HepG2 (cell line): ENCODE results near the gene PNKP. TPM values are rescaled to one million over a fixed set of nuclear protein-coding genes. Genes with fewer than 3 reads are reported as not detected.

Source experiments
- BCL6 ChIP-seq: IDR thresholded peaks from 2 replicates; pipeline ENCODE4 v1.6.1; 2016; ENCODE audit warnings: missing genetic modification reagents, missing compliant biosample characterization
- BHLHE40 ChIP-seq: IDR thresholded peaks from 2 replicates; pipeline ENCODE4 v1.6.1; 2011; ENCODE audit warnings: low read length, improper control_type of control experiment
- CEBPB ChIP-seq: IDR thresholded peaks from 2 replicates; pipeline ENCODE4 v1.6.1; 2011; ENCODE audit warnings: low read depth, low read length, improper control_type of control experiment, borderline replicate concordance
- CTCF ChIP-seq: sonication (generic); formaldehyde crosslinking; IDR thresholded peaks from 2 replicates; pipeline ENCODE4 v1.5.0; 2020; ENCODE audit warnings: mild to moderate bottlenecking, missing genetic modification reagents, moderate library complexity
- RBFOX2 ChIP-seq: fragments of 200-400 bp; formaldehyde crosslinking; IDR thresholded peaks from 2 replicates; pipeline ENCODE4 v1.6.1; 2017; ENCODE audit warnings: low read depth, mild to moderate bottlenecking, low read length
- SIX1 ChIP-seq: sonication (generic); formaldehyde crosslinking; IDR thresholded peaks from 2 replicates; pipeline ENCODE4 v1.4.0; 2020; ENCODE audit warnings: missing genetic modification reagents, borderline replicate concordance
- THAP9 ChIP-seq: sonication (generic); formaldehyde crosslinking; IDR thresholded peaks from 2 replicates; pipeline ENCODE4; 2020; ENCODE audit warnings: missing genetic modification reagents, mild to moderate bottlenecking, borderline replicate concordance
- ZBTB38 ChIP-seq: sonication (generic); formaldehyde crosslinking; IDR thresholded peaks from 2 replicates; pipeline ENCODE4 v1.5.1; 2020; ENCODE audit warnings: mild to moderate bottlenecking, missing genetic modification reagents
- ZBTB46 ChIP-seq: sonication (generic); formaldehyde crosslinking; IDR thresholded peaks from 2 replicates; pipeline ENCODE4 v1.4.0; 2020; ENCODE audit warnings: mild to moderate bottlenecking, missing genetic modification reagents, borderline replicate concordance
- ZFP36 ChIP-seq: fragments of 150-350 bp; IDR thresholded peaks from 2 replicates; pipeline ENCODE4 v1.6.1; 2018; ENCODE audit warnings: borderline replicate concordance, low read length, low read depth; ENCODE audit not compliant: partially characterized antibody
- ZNF232 ChIP-seq: sonication (generic); formaldehyde crosslinking; IDR thresholded peaks from 2 replicates; pipeline ENCODE4 v1.4.0; 2020; ENCODE audit warnings: missing genetic modification reagents, borderline replicate concordance
- ZNF543 ChIP-seq: sonication (generic); formaldehyde crosslinking; IDR thresholded peaks from 2 replicates; pipeline ENCODE4 v1.4.0; 2020; ENCODE audit warnings: mild to moderate bottlenecking, missing genetic modification reagents
- ZNF615 ChIP-seq: sonication (generic); formaldehyde crosslinking; IDR thresholded peaks from 2 replicates; pipeline ENCODE4 v1.5.0; 2020; ENCODE audit warnings: mild to moderate bottlenecking, missing genetic modification reagents, borderline replicate concordance
- polyA plus RNA-seq, 8 experiments: library from polyadenylated mRNA; depleted of rRNA in 3 of 8; stranded (reverse) in 7 of 8; unstranded in 1 of 8; fragments of >200 nt; fragmentation: Illumina TruSeq in 4 of 8; extraction: Trizol in 4 of 8; gene quantifications; 2 replicates each; pipeline versions ENCODE4 v1.2.1 to v1.2.3, GENCODE V29; 2011 to 2016; ENCODE audit warnings: low read depth in 4 of 8, missing spikeins in 1 of 8, mixed read lengths in 1 of 8; ENCODE audit not compliant: insufficient read depth in 1 of 8
- total RNA-seq, 5 experiments: library from RNA; depleted of rRNA; stranded (reverse); fragments of >200 nt; fragmentation: Illumina TruSeq; extraction: Trizol; gene quantifications; 2 replicates each; pipeline ENCODE4 v1.2.3, GENCODE V29; 2016; ENCODE audit warnings: low read depth in 1 of 5
- TF ChIP-seq, protein P1 (sequence below): IDR thresholded peaks from 2 replicates; pipeline ENCODE4 v1.6.1; 2016; ENCODE audit warnings: missing compliant biosample characterization, missing genetic modification reagents, borderline replicate concordance
- TF ChIP-seq, protein P2 (sequence below): sonication (generic); formaldehyde crosslinking; IDR thresholded peaks from 2 replicates; pipeline ENCODE4 v1.4.0; 2020; ENCODE audit warnings: low read depth, mild to moderate bottlenecking, missing genetic modification reagents
- TF ChIP-seq, protein P3 (sequence below): conservative IDR thresholded peaks from 2 replicates; pipeline ENCODE4 v1.6.1; 2018; ENCODE audit warnings: missing genetic modification reagents

Gene PNKP
- total and polyA plus RNA-seq, 2 of the 13 experiments (the other 11 are each of a cell fraction or from before 2014, with no cell fraction given): 12.7 to 27.1 TPM

- TF ChIP-seq BCL6 (peak; percentile 52), RBFOX2 (peak; percentile 94), CEBPB (no peak), SIX1 (CRISPR knock-in tag) (no peak), ZBTB46 (CRISPR knock-in tag) (peak; percentile 81; the same call in 1 of the 2 replicates), ZNF615 (CRISPR knock-in tag) (0 out of 2 replicates have a peak, but pooled peaks have one; percentile 69), ZBTB38 (CRISPR knock-in tag) (no peak), BHLHE40 (0 out of 2 replicates have a peak, but pooled peaks have one; percentile 18), CTCF (CRISPR knock-in tag) (no peak), ZFP36 (no peak), THAP9 (CRISPR knock-in tag) (peak; percentile 92; the same call in 1 of the 2 replicates), ZNF543 (CRISPR knock-in tag) (peak; percentile 87), ZNF232 (CRISPR knock-in tag) (peak; percentile 62; the same call in 1 of the 2 replicates)
- TF ChIP-seq, protein P1, sequence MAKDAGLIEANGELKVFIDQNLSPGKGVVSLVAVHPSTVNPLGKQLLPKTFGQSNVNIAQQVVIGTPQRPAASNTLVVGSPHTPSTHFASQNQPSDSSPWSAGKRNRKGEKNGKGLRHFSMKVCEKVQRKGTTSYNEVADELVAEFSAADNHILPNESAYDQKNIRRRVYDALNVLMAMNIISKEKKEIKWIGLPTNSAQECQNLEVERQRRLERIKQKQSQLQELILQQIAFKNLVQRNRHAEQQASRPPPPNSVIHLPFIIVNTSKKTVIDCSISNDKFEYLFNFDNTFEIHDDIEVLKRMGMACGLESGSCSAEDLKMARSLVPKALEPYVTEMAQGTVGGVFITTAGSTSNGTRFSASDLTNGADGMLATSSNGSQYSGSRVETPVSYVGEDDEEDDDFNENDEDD: peak; percentile 80; the same call in 1 of the 2 replicates
- TF ChIP-seq, protein P2, sequence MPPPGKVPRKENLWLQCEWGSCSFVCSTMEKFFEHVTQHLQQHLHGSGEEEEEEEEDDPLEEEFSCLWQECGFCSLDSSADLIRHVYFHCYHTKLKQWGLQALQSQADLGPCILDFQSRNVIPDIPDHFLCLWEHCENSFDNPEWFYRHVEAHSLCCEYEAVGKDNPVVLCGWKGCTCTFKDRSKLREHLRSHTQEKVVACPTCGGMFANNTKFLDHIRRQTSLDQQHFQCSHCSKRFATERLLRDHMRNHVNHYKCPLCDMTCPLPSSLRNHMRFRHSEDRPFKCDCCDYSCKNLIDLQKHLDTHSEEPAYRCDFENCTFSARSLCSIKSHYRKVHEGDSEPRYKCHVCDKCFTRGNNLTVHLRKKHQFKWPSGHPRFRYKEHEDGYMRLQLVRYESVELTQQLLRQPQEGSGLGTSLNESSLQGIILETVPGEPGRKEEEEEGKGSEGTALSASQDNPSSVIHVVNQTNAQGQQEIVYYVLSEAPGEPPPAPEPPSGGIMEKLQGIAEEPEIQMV (CRISPR knock-in tag): peak; percentile 73; the same call in 1 of the 2 replicates
- TF ChIP-seq, protein P3, sequence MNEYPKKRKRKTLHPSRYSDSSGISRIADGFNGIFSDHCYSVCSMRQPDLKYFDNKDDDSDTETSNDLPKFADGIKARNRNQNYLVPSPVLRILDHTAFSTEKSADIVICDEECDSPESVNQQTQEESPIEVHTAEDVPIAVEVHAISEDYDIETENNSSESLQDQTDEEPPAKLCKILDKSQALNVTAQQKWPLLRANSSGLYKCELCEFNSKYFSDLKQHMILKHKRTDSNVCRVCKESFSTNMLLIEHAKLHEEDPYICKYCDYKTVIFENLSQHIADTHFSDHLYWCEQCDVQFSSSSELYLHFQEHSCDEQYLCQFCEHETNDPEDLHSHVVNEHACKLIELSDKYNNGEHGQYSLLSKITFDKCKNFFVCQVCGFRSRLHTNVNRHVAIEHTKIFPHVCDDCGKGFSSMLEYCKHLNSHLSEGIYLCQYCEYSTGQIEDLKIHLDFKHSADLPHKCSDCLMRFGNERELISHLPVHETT (CRISPR knock-in tag): peak; percentile 80; the same call in 1 of the 2 replicates
Observed at GRCh38 chr19:49866933-49867782, at the start of gene PNKP (continued).
